ENCODE data around the gene SNX25.

- TF ChIP-seq EZH2 (IDR thresholded peaks at IDR 0.05; ENCODE audit: borderline replicate concordance, insufficient read depth, low read depth, low read length, poor library complexity, severe bottlenecking) (no peak), CTCF (IDR thresholded peaks at IDR 0.05) (no peak)
Measured at GRCh38 chr4:185276036-185276435, 66.6 kb downstream of the SNX25 start.

All from B cell (primary cell).